MM.1S (cell line): ENCODE measurements around the gene SULT6B1.

Experiments
- DNase-seq: peaks from one replicate; pipeline ENCODE4 v3.0.0-alpha.2; 2015
- H2AFZ ChIP-seq: fragments of 300-600 bp; sonication (generic); 2 replicates; pipeline ENCODE4 v1.6.0; 2016; ENCODE audit warnings: antibody characterized with exemption, low read length
- H3F3A ChIP-seq: fragments of 300-600 bp; sonication (generic); 2 replicates; pipeline ENCODE4 v1.6.1; 2016; ENCODE audit warnings: mild to moderate bottlenecking, antibody characterized with exemption, low read length, moderate library complexity, mixed read lengths; ENCODE audit not compliant: insufficient read depth
- H3K27ac ChIP-seq: fragments of 300-600 bp; sonication (generic); 2 replicates; pipeline ENCODE4 v1.5.1; 2016; ENCODE audit warnings: mild to moderate bottlenecking, low read length
- H3K27me3 ChIP-seq: fragments of 300-600 bp; sonication (generic); replicated peaks from 2 replicates; pipeline ENCODE4 v1.6.0; 2016; ENCODE audit warnings: low read length; ENCODE audit not compliant: insufficient read depth
- H3K36me3 ChIP-seq: fragments of 300-600 bp; sonication (generic); replicated peaks from 2 replicates; pipeline ENCODE4 v1.6.1; 2016; ENCODE audit warnings: mild to moderate bottlenecking, low read length, mixed read lengths; ENCODE audit not compliant: insufficient read depth
- H3K4me1 ChIP-seq: fragments of 300-600 bp; sonication (generic); 2 replicates; pipeline ENCODE4 v1.6.1; 2016; ENCODE audit warnings: low read length, mixed read lengths
- H3K4me2 ChIP-seq: fragments of 300-600 bp; sonication (generic); 2 replicates; pipeline ENCODE4 v1.6.0; 2016; ENCODE audit warnings: low read depth, low read length
- H3K4me3 ChIP-seq: fragments of 300-600 bp; sonication (generic); 2 replicates; pipeline ENCODE4 v1.5.1; 2016; ENCODE audit warnings: low read length, mixed read lengths
- H3K79me2 ChIP-seq: fragments of 300-600 bp; sonication (generic); 2 replicates; pipeline ENCODE4 v1.6.1; 2016; ENCODE audit warnings: mixed run types, low read length, mixed read lengths
- H3K9ac ChIP-seq: fragments of 300-600 bp; sonication (generic); 2 replicates; pipeline ENCODE4 v1.6.1; 2016; ENCODE audit warnings: low read length, mixed read lengths
- H3K9me2 ChIP-seq: fragments of 300-600 bp; sonication (generic); replicated peaks from 2 replicates; pipeline ENCODE4 v1.6.1; 2016; ENCODE audit warnings: mild to moderate bottlenecking, low read length, mixed read lengths; ENCODE audit not compliant: insufficient read depth
- H3K9me3 ChIP-seq: fragments of 300-600 bp; sonication (generic); replicated peaks from 2 replicates; pipeline ENCODE4 v1.6.1; 2016; ENCODE audit warnings: mild to moderate bottlenecking, low read length, mixed read lengths; ENCODE audit not compliant: insufficient read depth
- H4K20me1 ChIP-seq: fragments of 300-600 bp; sonication (generic); 2 replicates; pipeline ENCODE4 v1.6.1; 2016; ENCODE audit warnings: mild to moderate bottlenecking, low read length, moderate library complexity, mixed read lengths; ENCODE audit not compliant: insufficient read depth
- EZH2 ChIP-seq: fragments of 300-600 bp; sonication (generic); optimal IDR thresholded peaks from 2 replicates; pipeline ENCODE3; 2017; ENCODE audit warnings: low read depth, mild to moderate bottlenecking, antibody characterized with exemption, low read length, mixed read lengths
- EZH2phosphoT487 ChIP-seq: fragments of 300-600 bp; sonication (generic); IDR thresholded peaks from 2 replicates; pipeline ENCODE4 v1.6.1; 2018; ENCODE audit warnings: antibody characterized with exemption, low read length
- TF ChIP-seq, protein P1 (sequence below): fragments of 300-600 bp; sonication (generic); IDR thresholded peaks from 2 replicates; pipeline ENCODE4 v1.5.1; 2016; ENCODE audit warnings: antibody characterized with exemption, low read length, mixed read lengths

Gene SULT6B1

DNA sequence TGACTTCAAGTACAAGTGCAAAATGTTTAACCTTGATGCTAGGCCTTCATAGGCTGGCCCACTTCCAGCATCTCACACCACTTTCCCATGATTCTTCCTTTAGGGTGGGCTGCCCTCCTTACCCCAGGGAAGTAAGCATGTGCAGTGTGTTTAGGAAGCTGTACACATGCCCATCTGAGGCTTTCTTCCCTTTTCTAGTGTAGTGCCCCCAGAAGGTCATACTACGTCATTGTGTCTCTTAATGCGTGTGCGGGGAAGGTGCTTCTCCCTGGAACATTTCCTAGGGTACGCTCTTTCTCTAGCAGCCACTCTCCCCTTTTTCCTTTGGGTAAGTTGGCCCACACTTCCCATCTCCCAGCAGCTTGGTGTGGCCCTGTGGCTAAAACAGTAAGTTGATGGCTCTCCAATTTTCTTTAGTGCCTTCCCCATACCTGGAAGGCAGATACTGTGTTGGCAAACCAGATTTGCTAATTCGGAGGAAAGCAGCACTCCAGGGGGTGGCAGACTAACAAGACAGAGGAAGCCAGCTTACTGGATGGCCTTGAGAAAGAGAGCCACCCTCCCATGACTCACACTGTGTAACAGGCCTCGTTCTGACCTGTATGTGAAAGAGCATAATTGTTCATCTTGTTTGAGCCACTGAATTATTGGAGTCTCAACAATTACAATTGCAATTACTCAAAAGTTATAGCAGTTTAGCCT, 1.1 kb upstream of the SULT6B1 start:
- H3K27me3 ChIP-seq: no peaks in the 10 kb centered on the region
- no peaks in the 10 kb centered on the region for H3K9me2 ChIP-seq
- no peaks in the 10 kb centered on the region for H4K20me1 ChIP-seq
- no peak overlapping the region for H3K9ac ChIP-seq
- TF ChIP-seq EZH2: no peak
- TF ChIP-seq EZH2phosphoT487: no peak
- TF ChIP-seq, protein P1, sequence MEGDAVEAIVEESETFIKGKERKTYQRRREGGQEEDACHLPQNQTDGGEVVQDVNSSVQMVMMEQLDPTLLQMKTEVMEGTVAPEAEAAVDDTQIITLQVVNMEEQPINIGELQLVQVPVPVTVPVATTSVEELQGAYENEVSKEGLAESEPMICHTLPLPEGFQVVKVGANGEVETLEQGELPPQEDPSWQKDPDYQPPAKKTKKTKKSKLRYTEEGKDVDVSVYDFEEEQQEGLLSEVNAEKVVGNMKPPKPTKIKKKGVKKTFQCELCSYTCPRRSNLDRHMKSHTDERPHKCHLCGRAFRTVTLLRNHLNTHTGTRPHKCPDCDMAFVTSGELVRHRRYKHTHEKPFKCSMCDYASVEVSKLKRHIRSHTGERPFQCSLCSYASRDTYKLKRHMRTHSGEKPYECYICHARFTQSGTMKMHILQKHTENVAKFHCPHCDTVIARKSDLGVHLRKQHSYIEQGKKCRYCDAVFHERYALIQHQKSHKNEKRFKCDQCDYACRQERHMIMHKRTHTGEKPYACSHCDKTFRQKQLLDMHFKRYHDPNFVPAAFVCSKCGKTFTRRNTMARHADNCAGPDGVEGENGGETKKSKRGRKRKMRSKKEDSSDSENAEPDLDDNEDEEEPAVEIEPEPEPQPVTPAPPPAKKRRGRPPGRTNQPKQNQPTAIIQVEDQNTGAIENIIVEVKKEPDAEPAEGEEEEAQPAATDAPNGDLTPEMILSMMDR: no peak
- H3K4me1 ChIP-seq: no peaks in the 10 kb centered on the region
- no peaks in the 10 kb centered on the region for H3K9me3 ChIP-seq
- no peaks in the 10 kb centered on the region for H3K79me2 ChIP-seq
- H2AFZ ChIP-seq: no peak overlapping the region
- no peak overlapping the region for H3K4me2 ChIP-seq
- H3K36me3 ChIP-seq: no peaks in the 10 kb centered on the region
- H3K4me3 ChIP-seq: no peak overlapping the region
- no peak for DNase-seq
- H3K27ac ChIP-seq: no peak overlapping the region
- H3F3A ChIP-seq: no peaks in the 10 kb centered on the region

DNA sequence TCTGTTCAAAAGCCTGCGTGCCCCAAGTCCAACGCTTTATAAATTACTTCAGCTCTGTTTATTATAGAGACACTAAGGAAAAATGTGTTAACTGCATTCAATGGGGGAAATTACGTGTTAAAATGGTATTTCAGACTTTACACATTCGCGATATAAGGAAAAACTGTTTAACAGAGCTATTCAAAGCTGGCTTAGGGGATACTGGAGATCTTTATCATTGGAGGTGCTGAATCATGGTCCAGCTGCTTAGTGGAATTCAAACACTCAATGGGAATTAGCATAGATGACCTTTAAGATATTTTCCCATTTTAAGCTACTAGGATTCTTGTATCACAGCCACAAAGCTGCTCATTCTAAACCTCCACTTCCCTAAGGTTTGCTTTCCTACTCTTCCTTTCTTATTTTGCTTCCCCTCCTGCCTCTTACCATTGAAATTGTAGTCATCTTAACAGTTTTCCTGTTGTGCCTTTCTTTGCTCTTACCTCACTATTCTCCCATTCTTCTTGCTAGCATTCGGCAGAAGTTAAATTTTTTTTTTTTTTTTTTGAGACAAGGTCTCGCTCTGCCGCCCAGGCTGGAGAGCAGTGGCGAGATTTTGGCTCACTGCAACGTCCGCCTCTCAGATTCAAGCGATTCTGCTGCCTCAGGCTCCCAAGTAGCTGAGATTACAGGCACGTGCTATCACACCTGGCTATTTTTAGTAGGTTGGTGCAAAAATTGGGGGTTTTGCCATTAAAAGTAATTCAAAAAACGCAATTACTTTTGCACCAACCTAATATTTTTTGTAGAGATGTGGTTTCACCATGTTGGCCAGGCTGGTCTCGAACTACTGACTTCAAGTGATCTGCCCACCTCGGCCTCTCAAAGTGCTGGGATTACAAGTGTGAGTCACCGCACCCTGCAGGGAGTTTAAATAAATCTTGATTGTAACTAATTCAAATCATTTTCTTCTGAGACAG, 6.5 kb downstream of the SULT6B1 start:
- H2AFZ ChIP-seq: no peak overlapping the region
- H3K27ac ChIP-seq: no peak overlapping the region
- no peaks in the 10 kb centered on the region for H3F3A ChIP-seq
- H3K36me3 ChIP-seq: no peaks in the 10 kb centered on the region
- no peaks in the 10 kb centered on the region for H3K79me2 ChIP-seq
- H3K4me3 ChIP-seq: no peak overlapping the region
- no peak for TF ChIP-seq EZH2phosphoT487
- TF ChIP-seq, protein P1: no peak
- no peak for TF ChIP-seq EZH2
- no peak overlapping the region for H3K9ac ChIP-seq
- H3K27me3 ChIP-seq: no peaks in the 10 kb centered on the region
- H4K20me1 ChIP-seq: no peaks in the 10 kb centered on the region
- no peak overlapping the region for H3K4me2 ChIP-seq
- no peaks in the 10 kb centered on the region for H3K9me3 ChIP-seq
- H3K9me2 ChIP-seq: no peaks in the 10 kb centered on the region
- DNase-seq: no peak
- H3K4me1 ChIP-seq: no peaks in the 10 kb centered on the region

DNA sequence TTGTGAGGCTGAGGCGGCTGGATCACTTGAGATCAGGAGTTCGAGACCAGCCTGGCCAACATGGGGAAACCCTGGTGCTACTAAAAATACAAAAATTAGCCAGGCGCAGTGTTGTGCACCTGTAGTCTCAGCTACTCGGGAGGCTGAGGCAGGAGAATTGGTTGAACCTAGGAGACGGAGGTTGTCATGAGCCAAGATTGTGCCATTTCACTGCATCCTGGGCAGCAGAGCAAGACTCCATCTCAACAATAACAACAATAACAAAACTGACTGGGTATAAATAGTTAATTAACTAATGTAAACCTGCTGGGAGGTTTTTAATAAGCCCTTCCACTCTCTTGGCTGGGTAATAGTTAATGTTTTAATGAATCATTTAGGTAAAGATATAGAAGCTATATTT, 7.8 kb downstream of the SULT6B1 start:
- Histone ChIP-seq H3K9me3 (no peaks in the 10 kb centered on the region), H3K79me2 (no peaks in the 10 kb centered on the region), H3K27ac (no peak overlapping the region), H3K9ac (no peak overlapping the region), H4K20me1 (no peaks in the 10 kb centered on the region), H3K4me1 (no peaks in the 10 kb centered on the region), H3K27me3 (no peaks in the 10 kb centered on the region), H3K9me2 (no peaks in the 10 kb centered on the region), H3F3A (no peaks in the 10 kb centered on the region), H2AFZ (no peak overlapping the region), H3K4me2 (no peak overlapping the region), H3K36me3 (no peaks in the 10 kb centered on the region), H3K4me3 (no peak overlapping the region)
- TF ChIP-seq, protein P1: no peak
- TF ChIP-seq EZH2 (no peak), EZH2phosphoT487 (no peak)
- DNase-seq: no peak
